ENCODE results near the gene HOXC4. TPM values are rescaled to one million over a fixed set of nuclear protein-coding genes. Genes with fewer than 3 reads are reported as not detected.
"Not testable (repeated sequence)": the region's sequence is repeated elsewhere in the genome, so short reads cannot be mapped to it uniquely, and the experiment has no call there.

Gene HOXC4
- total RNA-seq, 2 experiments from 2014 or later = not detected

DNA sequence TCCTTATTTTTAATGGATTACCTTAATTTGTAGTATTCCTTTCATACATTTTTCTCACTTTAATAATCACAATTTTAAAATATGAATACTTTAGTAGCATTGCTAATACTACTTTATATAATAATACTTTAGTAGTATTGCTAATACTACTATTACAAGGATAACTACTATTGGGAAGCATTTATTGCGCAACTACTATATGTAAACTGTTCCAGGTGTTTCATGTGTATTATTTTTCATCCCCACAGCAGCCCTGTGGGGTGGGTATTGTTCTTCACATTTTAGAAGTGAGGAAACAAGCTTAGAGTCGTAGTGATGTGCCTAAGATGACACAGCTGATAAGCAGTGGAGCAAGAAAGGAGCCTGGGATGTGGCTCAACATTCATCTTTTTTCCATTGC is 45.0 kb downstream of the HOXC4 start:
- DNase-seq; H3K27ac ChIP-seq (ENCODE audit: low read depth in 1 of 2, low read length in 2 of 2); H3K27me3 ChIP-seq (ENCODE audit: control insufficient read depth in 1 of 2, insufficient read depth in 2 of 2, low read length in 2 of 2); H3K36me3 Mint-ChIP-seq (ENCODE audit: low read depth); H3K4me3 Mint-ChIP-seq; H3K36me3 ChIP-seq (ENCODE audit: insufficient read depth, low read length); POLR2A ChIA-PET; H3K4me1 Mint-ChIP-seq (ENCODE audit: low read depth); H3K9me3 ChIP-seq (ENCODE audit: control insufficient read depth in 1 of 2, insufficient read depth in 1 of 2, low read length in 2 of 2); intact Hi-C loops (cut with DNase I, micrococcal nuclease); H3K27ac Mint-ChIP-seq; H3K4me1 ChIP-seq (ENCODE audit: insufficient read depth, low read length); CTCF ChIA-PET; H3K4me3 ChIP-seq (ENCODE audit: low read length); ATAC-seq (ENCODE audit: poor library complexity); H3K9me3 Mint-ChIP-seq: not testable (repeated sequence)
- peaks cover 61% of the 10 kb centered on the region for H3K27me3 Mint-ChIP-seq

DNA sequence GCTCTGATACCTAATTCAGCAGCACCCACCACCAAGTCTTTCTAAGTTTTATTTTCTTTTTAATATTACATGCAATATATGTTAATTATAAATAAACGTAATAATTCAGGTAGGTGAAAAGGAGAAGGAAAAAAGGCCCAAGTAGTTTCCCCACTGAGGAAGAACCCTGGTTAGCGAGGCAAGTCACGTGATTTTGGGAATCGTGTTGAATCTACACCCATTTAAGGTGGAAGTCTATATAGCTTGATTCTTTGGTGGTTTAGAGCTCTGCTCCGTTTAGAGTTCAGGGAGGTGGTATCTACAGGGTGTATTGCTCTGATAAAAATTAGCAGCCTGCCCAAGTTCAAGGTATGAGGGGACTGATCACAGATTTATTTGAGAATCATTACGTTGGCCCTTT is 47.0 kb downstream of the HOXC4 start:
- H3K27me3 Mint-ChIP-seq = peaks cover 62% of the 10 kb centered on the region
- DNase-seq; intact Hi-C loops (cut with DNase I, micrococcal nuclease); H3K9me3 ChIP-seq (ENCODE audit: control insufficient read depth in 1 of 2, insufficient read depth in 1 of 2, low read length in 2 of 2); H3K36me3 Mint-ChIP-seq (ENCODE audit: low read depth); CTCF ChIA-PET; H3K4me1 Mint-ChIP-seq (ENCODE audit: low read depth); H3K27me3 ChIP-seq (ENCODE audit: control insufficient read depth in 1 of 2, insufficient read depth in 2 of 2, low read length in 2 of 2); H3K27ac ChIP-seq (ENCODE audit: low read depth in 1 of 2, low read length in 2 of 2); ATAC-seq (ENCODE audit: poor library complexity); H3K36me3 ChIP-seq (ENCODE audit: insufficient read depth, low read length); POLR2A ChIA-PET; H3K9me3 Mint-ChIP-seq; H3K4me3 ChIP-seq (ENCODE audit: low read length); H3K4me3 Mint-ChIP-seq; H3K4me1 ChIP-seq (ENCODE audit: insufficient read depth, low read length); H3K27ac Mint-ChIP-seq: not testable (repeated sequence)

DNA sequence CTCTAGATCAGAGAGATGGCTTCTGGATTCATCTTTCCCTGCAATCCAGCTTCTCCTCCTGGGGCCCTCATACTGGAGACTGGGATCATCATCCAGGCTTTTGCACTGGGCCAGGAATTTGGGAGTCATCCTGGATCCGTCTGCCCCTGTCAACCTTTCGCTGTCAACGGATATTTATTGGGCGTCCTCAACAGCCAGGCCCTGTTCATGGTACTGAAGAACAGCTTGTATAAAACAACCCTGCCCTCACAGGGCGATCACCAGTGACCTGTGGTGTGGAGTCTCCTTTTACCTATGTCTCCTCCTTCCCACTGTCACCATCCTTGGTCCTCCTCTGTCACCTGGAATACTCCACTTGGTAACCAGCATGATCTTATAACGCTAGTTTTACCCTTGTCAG is 48.6 kb downstream of the HOXC4 start:
- intact Hi-C loops (cut with DNase I, micrococcal nuclease); H3K4me3 ChIP-seq (ENCODE audit: low read length); H3K4me1 Mint-ChIP-seq (ENCODE audit: low read depth); H3K27ac Mint-ChIP-seq; H3K27ac ChIP-seq (ENCODE audit: low read depth in 1 of 2, low read length in 2 of 2); DNase-seq; POLR2A ChIA-PET; H3K4me1 ChIP-seq (ENCODE audit: insufficient read depth, low read length); H3K4me3 Mint-ChIP-seq; H3K9me3 Mint-ChIP-seq; H3K36me3 Mint-ChIP-seq (ENCODE audit: low read depth); H3K27me3 ChIP-seq (ENCODE audit: control insufficient read depth in 1 of 2, insufficient read depth in 2 of 2, low read length in 2 of 2); CTCF ChIA-PET; ATAC-seq (ENCODE audit: poor library complexity); H3K36me3 ChIP-seq (ENCODE audit: insufficient read depth, low read length); H3K9me3 ChIP-seq (ENCODE audit: control insufficient read depth in 1 of 2, insufficient read depth in 1 of 2, low read length in 2 of 2): not testable (repeated sequence)
- H3K27me3 Mint-ChIP-seq = peaks cover 63% of the 10 kb centered on the region

DNA sequence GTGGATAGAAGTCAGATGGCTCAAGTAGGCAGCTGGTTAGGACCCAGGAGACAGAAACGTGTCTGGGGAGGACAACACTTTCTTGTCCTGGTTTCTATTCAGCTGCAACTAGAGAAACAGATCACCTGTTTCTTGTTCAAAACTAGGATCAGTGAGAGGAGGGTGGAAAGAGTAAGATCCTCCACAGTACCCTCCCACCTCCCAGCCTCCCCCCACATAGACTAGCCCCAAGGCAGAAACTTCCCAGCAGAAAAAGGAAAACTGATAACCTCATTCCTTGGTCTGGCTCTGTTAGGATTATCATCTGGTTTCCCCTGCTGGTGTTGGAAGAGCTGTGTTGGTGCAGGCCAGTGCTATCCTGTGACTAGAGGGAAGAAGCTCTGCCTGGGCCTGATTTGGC is 50.2 kb downstream of the HOXC4 start:
- H3K4me1 Mint-ChIP-seq (ENCODE audit: low read depth); H3K4me3 Mint-ChIP-seq; H3K27ac ChIP-seq (ENCODE audit: low read depth in 1 of 2, low read length in 2 of 2); H3K27ac Mint-ChIP-seq; DNase-seq; POLR2A ChIA-PET; H3K9me3 Mint-ChIP-seq; H3K4me3 ChIP-seq (ENCODE audit: low read length); H3K4me1 ChIP-seq (ENCODE audit: insufficient read depth, low read length); H3K36me3 Mint-ChIP-seq (ENCODE audit: low read depth); CTCF ChIA-PET; H3K36me3 ChIP-seq (ENCODE audit: insufficient read depth, low read length); ATAC-seq (ENCODE audit: poor library complexity); intact Hi-C loops (cut with DNase I, micrococcal nuclease); H3K9me3 ChIP-seq (ENCODE audit: control insufficient read depth in 1 of 2, insufficient read depth in 1 of 2, low read length in 2 of 2): not testable (repeated sequence)
- H3K27me3 Mint-ChIP-seq = peaks cover 68% of the 10 kb centered on the region
- H3K27me3 ChIP-seq (ENCODE audit: control insufficient read depth in 1 of 2, insufficient read depth in 2 of 2, low read length in 2 of 2) = peaks cover 4 to 14% of the 10 kb centered on the region in 2 experiments

Small RNA genes lying within 50 kb of the gene (microRNA-seq; reads per million reads assigned to microRNA genes)
- not detected for gene MIR615 (ENCODE audit: borderline microRNAs expressed, borderline replicate concordance)

Other genes with a start within 250 kb of the HOXC4 start
- not detected for gene HOXC13, start 115.0 kb upstream of the HOXC4 start, total RNA-seq
- not detected for gene HOXC12, start 98.9 kb upstream of the HOXC4 start, total RNA-seq
- gene HOXC11, start 80.7 kb upstream of the HOXC4 start, total RNA-seq = not detected
- gene HOTAIR, start 78.9 kb upstream of the HOXC4 start, total RNA-seq = not detected
- gene HOXC10, start 68.7 kb upstream of the HOXC4 start, total RNA-seq = not detected
- not detected for gene HOXC9, start 53.7 kb upstream of the HOXC4 start, total RNA-seq
- not detected for gene HOXC8, start 44.9 kb upstream of the HOXC4 start, total RNA-seq
- gene HOXC6, start 25.4 kb upstream of the HOXC4 start, total RNA-seq = not detected
- gene HOXC5, start 20.8 kb upstream of the HOXC4 start, total RNA-seq = not detected
- gene SMUG1, start 135.2 kb downstream of the HOXC4 start, total RNA-seq = 1 to 10 TPM; 2.4 to 3.7 TPM
- 10 to 100 TPM; 38.8 to 38.9 TPM for gene CBX5, start 226.3 kb downstream of the HOXC4 start, total RNA-seq
- gene HNRNPA1, start 226.9 kb downstream of the HOXC4 start, total RNA-seq = 1,000 to 10,000 TPM; 1,969 to 1,994 TPM
- gene NFE2, start 247.2 kb downstream of the HOXC4 start, total RNA-seq = under 1 TPM in 1 of 2 experiments, not detected in 1; 0.20 TPM

All from CD4-positive, alpha-beta T cell (primary cell).